Thoracic aorta (tissue), 2 donors: ENCODE results near the gene BAAT. TPM values are rescaled to one million over a fixed set of nuclear protein-coding genes. Genes with fewer than 3 reads are reported as not detected.
"Not testable (repeated sequence)": the region's sequence is repeated elsewhere in the genome, so short reads cannot be mapped to it uniquely, and the experiment has no call there.

ENCODE experiments used
- ATAC-seq: fragments of 150-250 bp; one replicate; pipeline ENCODE4 v1.8.0; 2017; ENCODE audit warnings: low read depth; ENCODE audit not compliant: insufficient number of reproducible peaks, low FRiP score
- DNase-seq: peaks from one replicate; pipeline ENCODE4 v3.0.0-alpha.2; 2020; ENCODE audit warnings: low spot score
- H3K27ac ChIP-seq, 2 donors: fragments of 200-600 bp; sonication (generic); 1 replicate in 1 of 2; 2 replicates in 1 of 2; pipeline ENCODE4 v1.5.1; 2016; ENCODE audit warnings: mild to moderate bottlenecking in 2 of 2, moderate library complexity in 2 of 2
- H3K27me3 ChIP-seq: fragments of 200-600 bp; sonication (generic); replicated peaks from 2 replicates; pipeline ENCODE4 v1.6.0; 2016; ENCODE audit warnings: mild to moderate bottlenecking; ENCODE audit not compliant: insufficient read depth
- H3K36me3 ChIP-seq: fragments of 200-600 bp; sonication (generic); one replicate; pipeline ENCODE4 v1.5.1; 2016
- H3K4me1 ChIP-seq, 2 donors: fragments of 200-600 bp; sonication (generic); 1 replicate in 1 of 2; 2 replicates in 1 of 2; pipeline versions ENCODE4 v1.5.1 to v1.6.0; 2016; ENCODE audit warnings: low read depth in 2 of 2, mild to moderate bottlenecking in 1 of 2; ENCODE audit not compliant: control insufficient read depth in 1 of 2
- H3K4me3 ChIP-seq: fragments of 200-600 bp; sonication (generic); 2 replicates; pipeline ENCODE4 v1.5.1; 2016; ENCODE audit warnings: mild to moderate bottlenecking
- H3K9me3 ChIP-seq: fragments of 200-600 bp; sonication (generic); 2 replicates; pipeline ENCODE4 v1.5.1; 2016
- CTCF ChIP-seq: fragments of 200-600 bp; sonication (generic); IDR thresholded peaks from one replicate; pipeline ENCODE4 v1.5.1; 2019; ENCODE audit warnings: antibody characterized with exemption
- total RNA-seq, 2 donors: library from RNA; depleted of rRNA; stranded (reverse); fragments of >200 nt; gene quantifications; one replicate each; pipeline versions ENCODE4 v1.1.0 to v1.2.3, GENCODE V29; 2016

The BAAT gene
- under 1 TPM in 1 of 2 donors, not detected in 1; 0.92 TPM for total RNA-seq

GRCh38 chr9:101384873-101385536, at the start of gene BAAT:
TSS of gene BAAT (minus strand) at chr9:101385006. CDS start at chr9:101371404, 13,602 bp downstream.
- H3K4me3 ChIP-seq, H3K27me3 ChIP-seq, H3K27ac ChIP-seq, H3K4me1 ChIP-seq, DNase-seq, H3K36me3 ChIP-seq, ATAC-seq: not testable (repeated sequence)
- H3K9me3 ChIP-seq: peaks cover 12% of the 10 kb centered on the region

GRCh38 chr9:101433229-101433628, 48.4 kb upstream of the BAAT start:
- Histone ChIP-seq H3K9me3 (no peaks in the 10 kb centered on the region), H3K36me3 (no peaks in the 10 kb centered on the region), H3K27me3 (no peaks in the 10 kb centered on the region), H3K4me1 (no peaks in the 10 kb centered on the region), H3K27ac (no peak overlapping the region), H3K4me3 (no peak overlapping the region)
- DNase-seq: no peak
- ATAC-seq: no peak
- TF ChIP-seq CTCF: no peak

- Histone ChIP-seq H3K27ac (no peak overlapping the region), H3K27me3 (no peaks in the 10 kb centered on the region), H3K36me3 (no peaks in the 10 kb centered on the region), H3K9me3 (no peaks in the 10 kb centered on the region), H3K4me1 (no peaks in the 10 kb centered on the region), H3K4me3 (no peak overlapping the region)
- no peak for DNase-seq
- no peak for ATAC-seq
- no peak for TF ChIP-seq CTCF
These were observed 47.9 kb upstream of the BAAT start for GRCh38 chr9:101432740-101433139.

- no peak for ATAC-seq
- Histone ChIP-seq H3K4me3 (no peak overlapping the region), H3K27me3 (no peaks in the 10 kb centered on the region), H3K4me1 (no peaks in the 10 kb centered on the region), H3K27ac (no peak overlapping the region), H3K36me3 (no peaks in the 10 kb centered on the region), H3K9me3 (no peaks in the 10 kb centered on the region)
- TF ChIP-seq CTCF: no peak
- DNase-seq: no peak
These were observed 47.4 kb upstream of the BAAT start for GRCh38 chr9:101432171-101432570.

GRCh38 chr9:101429736-101430135, 44.9 kb upstream of the BAAT start:
- Histone ChIP-seq H3K9me3 (no peaks in the 10 kb centered on the region), H3K27ac (no peak overlapping the region), H3K4me1 (no peaks in the 10 kb centered on the region), H3K36me3 (no peaks in the 10 kb centered on the region), H3K27me3 (no peaks in the 10 kb centered on the region), H3K4me3 (no peak overlapping the region)
- DNase-seq (no peak), ATAC-seq (no peak)
- no peak for TF ChIP-seq CTCF

- H3K4me1 ChIP-seq: no peaks in the 10 kb centered on the region
- no peaks in the 10 kb centered on the region for H3K9me3 ChIP-seq
- H3K4me3 ChIP-seq: no peak overlapping the region
- no peaks in the 10 kb centered on the region for H3K36me3 ChIP-seq
- DNase-seq (no peak), ATAC-seq (no peak)
- H3K27ac ChIP-seq: no peak overlapping the region
- no peak for TF ChIP-seq CTCF
- no peaks in the 10 kb centered on the region for H3K27me3 ChIP-seq
These were observed 44.1 kb upstream of the BAAT start for GRCh38 chr9:101428909-101429308.
